Neural cell (in vitro differentiated cells): Measurements from ENCODE around the gene HEATR3.

ENCODE experiments used
- EP300 ChIP-seq: fragments of 450-650 bp; conservative IDR thresholded peaks from 2 replicates; pipeline ENCODE4 v1.6.1; 2014; ENCODE audit warnings: antibody characterized with exemption, mild to moderate bottlenecking, moderate library complexity; ENCODE audit not compliant: poor library complexity, severe bottlenecking
- EZH2 ChIP-seq: fragments of 200-600, 300-800 bp; shearing (Covaris generic), sonication (generic); IDR thresholded peaks from 2 replicates; pipeline ENCODE4 v1.6.1; 2014; ENCODE audit warnings: antibody characterized with exemption, low read length, borderline replicate concordance, mild to moderate bottlenecking; ENCODE audit not compliant: insufficient read depth, poor library complexity, severe bottlenecking
- MXI1 ChIP-seq: fragments of 450-650 bp; conservative IDR thresholded peaks from 2 replicates; pipeline ENCODE4 v1.6.1; 2014; ENCODE audit warnings: antibody characterized with exemption, mild to moderate bottlenecking; ENCODE audit not compliant: poor library complexity, severe bottlenecking
- RAD21 ChIP-seq: fragments of 450-650 bp; conservative IDR thresholded peaks from 2 replicates; pipeline ENCODE4 v1.6.1; 2014; ENCODE audit warnings: antibody characterized with exemption, mild to moderate bottlenecking, moderate library complexity
- SMC3 ChIP-seq: fragments of 450-650 bp; conservative IDR thresholded peaks from 2 replicates; pipeline ENCODE4 v1.6.1; 2014; ENCODE audit warnings: antibody characterized with exemption, mild to moderate bottlenecking, moderate library complexity; ENCODE audit not compliant: poor library complexity
- TAF1 ChIP-seq: IDR thresholded peaks from 2 replicates; pipeline ENCODE4 v1.6.1; 2012; ENCODE audit warnings: low read depth
- TF ChIP-seq, protein P1 (sequence below): IDR thresholded peaks from 2 replicates; pipeline ENCODE4 v1.6.1; 2012; ENCODE audit warnings: borderline replicate concordance
- TF ChIP-seq, protein P2 (sequence below): fragments of 450-650 bp; IDR thresholded peaks from 2 replicates; pipeline ENCODE4 v1.5.1; 2014; ENCODE audit warnings: antibody characterized with exemption, mild to moderate bottlenecking, moderate library complexity; ENCODE audit not compliant: poor library complexity, severe bottlenecking

GRCh38 chr16:50151322-50151721, 85.6 kb downstream of the HEATR3 start:
- TF ChIP-seq, protein P1, sequence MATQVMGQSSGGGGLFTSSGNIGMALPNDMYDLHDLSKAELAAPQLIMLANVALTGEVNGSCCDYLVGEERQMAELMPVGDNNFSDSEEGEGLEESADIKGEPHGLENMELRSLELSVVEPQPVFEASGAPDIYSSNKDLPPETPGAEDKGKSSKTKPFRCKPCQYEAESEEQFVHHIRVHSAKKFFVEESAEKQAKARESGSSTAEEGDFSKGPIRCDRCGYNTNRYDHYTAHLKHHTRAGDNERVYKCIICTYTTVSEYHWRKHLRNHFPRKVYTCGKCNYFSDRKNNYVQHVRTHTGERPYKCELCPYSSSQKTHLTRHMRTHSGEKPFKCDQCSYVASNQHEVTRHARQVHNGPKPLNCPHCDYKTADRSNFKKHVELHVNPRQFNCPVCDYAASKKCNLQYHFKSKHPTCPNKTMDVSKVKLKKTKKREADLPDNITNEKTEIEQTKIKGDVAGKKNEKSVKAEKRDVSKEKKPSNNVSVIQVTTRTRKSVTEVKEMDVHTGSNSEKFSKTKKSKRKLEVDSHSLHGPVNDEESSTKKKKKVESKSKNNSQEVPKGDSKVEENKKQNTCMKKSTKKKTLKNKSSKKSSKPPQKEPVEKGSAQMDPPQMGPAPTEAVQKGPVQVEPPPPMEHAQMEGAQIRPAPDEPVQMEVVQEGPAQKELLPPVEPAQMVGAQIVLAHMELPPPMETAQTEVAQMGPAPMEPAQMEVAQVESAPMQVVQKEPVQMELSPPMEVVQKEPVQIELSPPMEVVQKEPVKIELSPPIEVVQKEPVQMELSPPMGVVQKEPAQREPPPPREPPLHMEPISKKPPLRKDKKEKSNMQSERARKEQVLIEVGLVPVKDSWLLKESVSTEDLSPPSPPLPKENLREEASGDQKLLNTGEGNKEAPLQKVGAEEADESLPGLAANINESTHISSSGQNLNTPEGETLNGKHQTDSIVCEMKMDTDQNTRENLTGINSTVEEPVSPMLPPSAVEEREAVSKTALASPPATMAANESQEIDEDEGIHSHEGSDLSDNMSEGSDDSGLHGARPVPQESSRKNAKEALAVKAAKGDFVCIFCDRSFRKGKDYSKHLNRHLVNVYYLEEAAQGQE = no peak
- TF ChIP-seq EZH2 = no peak
- TF ChIP-seq, protein P2, sequence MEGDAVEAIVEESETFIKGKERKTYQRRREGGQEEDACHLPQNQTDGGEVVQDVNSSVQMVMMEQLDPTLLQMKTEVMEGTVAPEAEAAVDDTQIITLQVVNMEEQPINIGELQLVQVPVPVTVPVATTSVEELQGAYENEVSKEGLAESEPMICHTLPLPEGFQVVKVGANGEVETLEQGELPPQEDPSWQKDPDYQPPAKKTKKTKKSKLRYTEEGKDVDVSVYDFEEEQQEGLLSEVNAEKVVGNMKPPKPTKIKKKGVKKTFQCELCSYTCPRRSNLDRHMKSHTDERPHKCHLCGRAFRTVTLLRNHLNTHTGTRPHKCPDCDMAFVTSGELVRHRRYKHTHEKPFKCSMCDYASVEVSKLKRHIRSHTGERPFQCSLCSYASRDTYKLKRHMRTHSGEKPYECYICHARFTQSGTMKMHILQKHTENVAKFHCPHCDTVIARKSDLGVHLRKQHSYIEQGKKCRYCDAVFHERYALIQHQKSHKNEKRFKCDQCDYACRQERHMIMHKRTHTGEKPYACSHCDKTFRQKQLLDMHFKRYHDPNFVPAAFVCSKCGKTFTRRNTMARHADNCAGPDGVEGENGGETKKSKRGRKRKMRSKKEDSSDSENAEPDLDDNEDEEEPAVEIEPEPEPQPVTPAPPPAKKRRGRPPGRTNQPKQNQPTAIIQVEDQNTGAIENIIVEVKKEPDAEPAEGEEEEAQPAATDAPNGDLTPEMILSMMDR = no peak
- TF ChIP-seq RAD21 = no peak
- TF ChIP-seq TAF1 = no peak
- TF ChIP-seq MXI1 = no peak
- TF ChIP-seq EP300 = no peak
- TF ChIP-seq SMC3 = no peak
